WTC11 (cell line): Measurements from ENCODE around the gene TBC1D12. TPM values are rescaled to one million over a fixed set of nuclear protein-coding genes. Genes with fewer than 3 reads are reported as not detected.

Experiments used
- ATAC-seq: fragments of 200-7000 bp; cut with Tn5 transposase; 2 replicates; pipeline ENCODE4 v1.10.0; 2021; ENCODE audit warnings: mild to moderate bottlenecking, moderate library complexity
- CTCF ChIA-PET: fragments of 300-600 bp; sonication (Branson Sonifier 250); formaldehyde crosslinking; loops from one replicate; lab custom pipeline; 2021; ENCODE audit warnings: antibody characterized with exemption; lab: Charles Lee
- POLR2A ChIA-PET: fragments of 350-600 bp; sonication (Branson Sonifier 250); formaldehyde crosslinking; loops from one replicate; lab custom pipeline; 2021; ENCODE audit warnings: antibody characterized with exemption; lab: Charles Lee
- DNase-seq: peaks from one replicate; pipeline ENCODE4 v3.0.0; 2021; ENCODE audit warnings: low spot score
- H3K27ac Mint-ChIP-seq: 2 replicates; pipeline ENCODE4 v1.8.0; 2021; ENCODE audit warnings: mixed read lengths
- H3K27me3 Mint-ChIP-seq: 2 replicates; pipeline ENCODE4 v1.8.0; 2021; ENCODE audit warnings: low read depth, mild to moderate bottlenecking, moderate library complexity, mixed read lengths
- H3K36me3 Mint-ChIP-seq: 2 replicates; pipeline ENCODE4 v1.8.0; 2021; ENCODE audit warnings: mixed read lengths
- H3K4me1 Mint-ChIP-seq: 2 replicates; pipeline ENCODE4 v1.8.0; 2022; ENCODE audit warnings: mixed read lengths
- H3K4me3 Mint-ChIP-seq: 2 replicates; pipeline ENCODE4 v1.8.0; 2021; ENCODE audit warnings: mild to moderate bottlenecking, moderate library complexity, mixed read lengths
- H3K9me3 Mint-ChIP-seq: 2 replicates; pipeline ENCODE4 v1.8.0; 2021; ENCODE audit warnings: mixed read lengths
- AFF4 ChIP-seq: sonication (generic); formaldehyde crosslinking; IDR thresholded peaks from 2 replicates; pipeline ENCODE4 v1.8.1; 2023; ENCODE audit warnings: mild to moderate bottlenecking, missing genetic modification reagents, borderline replicate concordance
- ARID4B ChIP-seq: sonication (generic); formaldehyde crosslinking; IDR thresholded peaks from 2 replicates; pipeline ENCODE4 v1.8.0; 2023; ENCODE audit warnings: missing genetic modification reagents, mild to moderate bottlenecking, borderline replicate concordance
- CBFB ChIP-seq: sonication (generic); formaldehyde crosslinking; IDR thresholded peaks from 2 replicates; pipeline ENCODE4 v1.8.1; 2022; ENCODE audit warnings: mild to moderate bottlenecking, low read depth, missing genetic modification reagents
- ELF4 ChIP-seq: sonication (generic); formaldehyde crosslinking; IDR thresholded peaks from 2 replicates; pipeline ENCODE4 v1.8.1; 2022; ENCODE audit warnings: low read depth, mild to moderate bottlenecking, moderate library complexity, missing genetic modification reagents
- NFYB ChIP-seq: sonication (generic); formaldehyde crosslinking; conservative IDR thresholded peaks from 2 replicates; pipeline ENCODE4 v1.8.0; 2022; ENCODE audit warnings: low read depth, missing genetic modification reagents
- SOX15 ChIP-seq: fragments of 250-450 bp; sonication (Bioruptor Pico); IDR thresholded peaks from 2 replicates; pipeline ENCODE4 v1.9.0; 2021; ENCODE audit warnings: mild to moderate bottlenecking
- ZNF232 ChIP-seq: sonication (generic); formaldehyde crosslinking; IDR thresholded peaks from 2 replicates; pipeline ENCODE4 v1.8.0; 2022; ENCODE audit warnings: mild to moderate bottlenecking, missing genetic modification reagents
- ZNF263 ChIP-seq: sonication (generic); formaldehyde crosslinking; IDR thresholded peaks from 2 replicates; pipeline ENCODE4 v1.8.1; 2022; ENCODE audit warnings: low read depth, mild to moderate bottlenecking, moderate library complexity, missing genetic modification reagents
- total RNA-seq: library from RNA; stranded (reverse); gene quantifications from 3 replicates; pipeline ENCODE4 v1.2.3, GENCODE V29; 2021
- TF ChIP-seq, protein P1 (sequence below): fragments of 250-450 bp; sonication (Bioruptor Pico); IDR thresholded peaks from 2 replicates; pipeline ENCODE4 v2.1.2; 2022; ENCODE audit warnings: mild to moderate bottlenecking, moderate library complexity
- TF ChIP-seq, protein P2 (sequence below): sonication (generic); formaldehyde crosslinking; IDR thresholded peaks from 2 replicates; pipeline ENCODE4 v1.8.1; 2022; ENCODE audit warnings: low read depth, mild to moderate bottlenecking, moderate library complexity, missing genetic modification reagents, borderline replicate concordance
- TF ChIP-seq, protein P3 (sequence below): sonication (generic); formaldehyde crosslinking; IDR thresholded peaks from 2 replicates; pipeline ENCODE4 v1.8.1; 2023; ENCODE audit warnings: mild to moderate bottlenecking, missing genetic modification reagents, moderate library complexity

TBC1D12 gene
- total RNA-seq, 1 experiment from 2014 or later = 2.2 TPM

- Mint-ChIP-seq H3K4me1 (no peaks in the 10 kb centered on the region), H3K9me3 (peaks cover 6% of the 10 kb centered on the region; the same call in 1 of the 2 replicates), H3K27ac (no peak overlapping the region), H3K27me3 (no peaks in the 10 kb centered on the region), H3K36me3 (no peaks in the 10 kb centered on the region), H3K4me3 (no peak overlapping the region)
- CTCF ChIA-PET = interaction anchor here (1.3 kb wide), 1 partner anchor 27 kb away, joined by 4 read pairs; no protein-coding TSS in a partner anchor
- TF ChIP-seq ELF4 (no peak), AFF4 (CRISPR knock-in tag) (no peak), NFYB (no peak)
- ATAC-seq (no peak), DNase-seq (no peak)
- POLR2A ChIA-PET = no interaction called here
These were observed 15.0 kb downstream of the TBC1D12 start for GRCh38 chr10:94417321-94417720.

DNA sequence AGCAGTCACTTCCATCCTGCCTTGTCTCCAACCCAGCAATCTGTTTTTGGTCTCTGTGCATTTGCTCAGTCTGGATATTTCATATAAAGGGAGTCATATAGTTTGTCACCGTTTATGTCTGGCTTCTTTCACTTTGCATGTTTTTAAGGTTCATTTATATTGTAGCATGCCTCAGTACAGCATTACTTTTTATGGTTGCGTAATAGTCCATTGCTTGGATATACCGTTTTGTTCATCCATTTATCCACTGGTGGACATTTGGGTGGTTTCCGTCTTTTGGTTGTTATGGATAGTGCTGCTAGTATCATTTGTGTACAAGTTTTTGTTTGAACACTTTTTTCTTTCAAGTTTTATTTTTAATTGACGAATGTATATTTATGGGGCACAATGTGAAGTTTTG lies 18.2 kb downstream of the TBC1D12 start:
- ChIA-PET POLR2A (no interaction called here), CTCF (interaction anchor here (1.7 kb wide), 1 partner anchor 24 kb away, joined by 5 read pairs; no protein-coding TSS in a partner anchor)
- Mint-ChIP-seq H3K27ac (no peak overlapping the region), H3K4me1 (no peaks in the 10 kb centered on the region), H3K4me3 (no peak overlapping the region), H3K9me3 (peaks cover 19% of the 10 kb centered on the region), H3K27me3 (no peaks in the 10 kb centered on the region), H3K36me3 (peaks cover 7% of the 10 kb centered on the region)
- no peak for DNase-seq
- TF ChIP-seq, protein P1, sequence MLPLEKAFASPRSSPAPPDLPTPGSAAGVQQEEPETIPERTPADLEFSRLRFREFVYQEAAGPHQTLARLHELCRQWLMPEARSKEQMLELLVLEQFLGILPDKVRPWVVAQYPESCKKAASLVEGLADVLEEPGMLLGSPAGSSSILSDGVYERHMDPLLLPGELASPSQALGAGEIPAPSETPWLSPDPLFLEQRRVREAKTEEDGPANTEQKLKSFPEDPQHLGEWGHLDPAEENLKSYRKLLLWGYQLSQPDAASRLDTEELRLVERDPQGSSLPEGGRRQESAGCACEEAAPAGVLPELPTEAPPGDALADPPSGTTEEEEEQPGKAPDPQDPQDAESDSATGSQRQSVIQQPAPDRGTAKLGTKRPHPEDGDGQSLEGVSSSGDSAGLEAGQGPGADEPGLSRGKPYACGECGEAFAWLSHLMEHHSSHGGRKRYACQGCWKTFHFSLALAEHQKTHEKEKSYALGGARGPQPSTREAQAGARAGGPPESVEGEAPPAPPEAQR = no peak
- TF ChIP-seq AFF4 (CRISPR knock-in tag) (no peak), ZNF263 (CRISPR knock-in tag) (no peak), ZNF232 (no peak), ARID4B (no peak), CBFB (CRISPR knock-in tag) (no peak), SOX15 (CRISPR knock-in tag) (no peak)
- TF ChIP-seq, protein P2, sequence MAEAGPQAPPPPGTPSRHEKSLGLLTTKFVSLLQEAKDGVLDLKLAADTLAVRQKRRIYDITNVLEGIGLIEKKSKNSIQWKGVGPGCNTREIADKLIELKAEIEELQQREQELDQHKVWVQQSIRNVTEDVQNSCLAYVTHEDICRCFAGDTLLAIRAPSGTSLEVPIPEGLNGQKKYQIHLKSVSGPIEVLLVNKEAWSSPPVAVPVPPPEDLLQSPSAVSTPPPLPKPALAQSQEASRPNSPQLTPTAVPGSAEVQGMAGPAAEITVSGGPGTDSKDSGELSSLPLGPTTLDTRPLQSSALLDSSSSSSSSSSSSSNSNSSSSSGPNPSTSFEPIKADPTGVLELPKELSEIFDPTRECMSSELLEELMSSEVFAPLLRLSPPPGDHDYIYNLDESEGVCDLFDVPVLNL (CRISPR knock-in tag) = no peak
- TF ChIP-seq, protein P3, sequence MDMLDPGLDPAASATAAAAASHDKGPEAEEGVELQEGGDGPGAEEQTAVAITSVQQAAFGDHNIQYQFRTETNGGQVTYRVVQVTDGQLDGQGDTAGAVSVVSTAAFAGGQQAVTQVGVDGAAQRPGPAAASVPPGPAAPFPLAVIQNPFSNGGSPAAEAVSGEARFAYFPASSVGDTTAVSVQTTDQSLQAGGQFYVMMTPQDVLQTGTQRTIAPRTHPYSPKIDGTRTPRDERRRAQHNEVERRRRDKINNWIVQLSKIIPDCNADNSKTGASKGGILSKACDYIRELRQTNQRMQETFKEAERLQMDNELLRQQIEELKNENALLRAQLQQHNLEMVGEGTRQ = no peak
- ATAC-seq = no peak
